Naive thymus-derived CD4-positive, alpha-beta T cell (primary cell): ENCODE measurements around the gene MAN1A2. TPM values are rescaled to one million over a fixed set of nuclear protein-coding genes. Genes with fewer than 3 reads are reported as not detected.
A peak's percentile ranks its signal among the peaks of the same experiment; 100 is the strongest.

ENCODE experiments used
- ATAC-seq: fragments of 150-1000 bp; cut with Tn5 transposase; 2 replicates; pipeline ENCODE4 v1.10.0; 2021; ENCODE audit warnings: mild to moderate bottlenecking, moderate library complexity
- CTCF ChIA-PET: fragments of 350-600 bp; sonication (Branson Sonifier 250); formaldehyde crosslinking; loops from one replicate; lab custom pipeline; 2021; ENCODE audit warnings: antibody characterized with exemption; lab: Charles Lee
- POLR2A ChIA-PET: fragments of 350-600 bp; sonication (Branson Sonifier 250); formaldehyde crosslinking; loops from one replicate; lab custom pipeline; 2021; ENCODE audit warnings: antibody characterized with exemption, inconsistent platforms; lab: Charles Lee
- DNase-seq, 9 donors: peaks; one replicate each; pipeline versions ENCODE4 v3.0.0 to v3.0.0-alpha.2; 2020 to 2022; ENCODE audit warnings: mixed read lengths in 1 of 9
- H3K27ac ChIP-seq: one replicate; pipeline ENCODE4 v1.7.0; 2013; ENCODE audit warnings: mild to moderate bottlenecking, low read depth, low read length, moderate library complexity
- H3K27me3 ChIP-seq, 2 donors: one replicate each; pipeline ENCODE4 v1.7.0; 2013; ENCODE audit warnings: low read length in 2 of 2, mild to moderate bottlenecking in 2 of 2, moderate library complexity in 2 of 2; ENCODE audit not compliant: control insufficient read depth in 2 of 2, insufficient read depth in 2 of 2
- H3K36me3 ChIP-seq, 3 experiments: 1 replicate in 2 of 3; 2 replicates in 1 of 3; pipeline ENCODE4 v1.7.0; 2013; ENCODE audit warnings: low read length in 3 of 3, mild to moderate bottlenecking in 3 of 3, moderate library complexity in 1 of 3; ENCODE audit not compliant: insufficient read depth in 3 of 3, control insufficient read depth in 2 of 3
- H3K4me1 ChIP-seq, 2 donors: one replicate each; pipeline ENCODE4 v1.7.0; 2013; ENCODE audit warnings: low read length in 2 of 2, mild to moderate bottlenecking in 2 of 2, moderate library complexity in 1 of 2; ENCODE audit not compliant: control insufficient read depth in 2 of 2, insufficient read depth in 2 of 2
- H3K4me3 ChIP-seq: 2 replicates; pipeline ENCODE4 v1.7.0; 2013; ENCODE audit warnings: mild to moderate bottlenecking, low read length
- H3K9me3 ChIP-seq, 3 experiments: 1 replicate in 2 of 3; 2 replicates in 1 of 3; pipeline ENCODE4 v1.7.0; 2013; ENCODE audit warnings: low read length in 3 of 3; ENCODE audit not compliant: control insufficient read depth in 2 of 3
- H3K27ac Mint-ChIP-seq, 9 donors: one replicate each; pipeline ENCODE4 v1.8.0; 2020 to 2022; ENCODE audit warnings: mixed read lengths in 9 of 9, mild to moderate bottlenecking in 8 of 9, moderate library complexity in 5 of 9, inconsistent platforms in 2 of 9
- H3K27me3 Mint-ChIP-seq, 5 donors: one replicate each; pipeline ENCODE4 v1.8.0; 2021 to 2022; ENCODE audit warnings: mixed read lengths in 5 of 5, mild to moderate bottlenecking in 1 of 5
- H3K36me3 Mint-ChIP-seq, 5 donors: one replicate each; pipeline ENCODE4 v1.8.0; 2020 to 2022; ENCODE audit warnings: mixed read lengths in 5 of 5, mild to moderate bottlenecking in 3 of 5, inconsistent platforms in 1 of 5
- H3K4me1 Mint-ChIP-seq, 7 donors: one replicate each; pipeline ENCODE4 v1.8.0; 2020 to 2022; ENCODE audit warnings: mixed read lengths in 7 of 7, mild to moderate bottlenecking in 3 of 7, inconsistent platforms in 1 of 7
- H3K4me3 Mint-ChIP-seq, 10 donors: one replicate each; pipeline ENCODE4 v1.8.0; 2020 to 2022; ENCODE audit warnings: mild to moderate bottlenecking in 10 of 10, mixed read lengths in 10 of 10, moderate library complexity in 6 of 10, inconsistent platforms in 2 of 10
- H3K9me3 Mint-ChIP-seq, 11 donors: one replicate each; pipeline ENCODE4 v1.8.0; 2020 to 2022; ENCODE audit warnings: mixed read lengths in 11 of 11, mild to moderate bottlenecking in 4 of 11, inconsistent platforms in 1 of 11, moderate library complexity in 1 of 11
- intact Hi-C, 2 donors: fragments of 100-400 bp; cut with micrococcal nuclease; formaldehyde crosslinking; loops; one replicate each; pipeline ENCODE4 v1.15.1; 2023
- polyA plus RNA-seq, 2 donors: library from polyadenylated mRNA; unstranded; fragments of 300-500 nt; fragmentation: Illumina TruSeq; gene quantifications; one replicate each; pipeline ENCODE4 v1.2.3, GENCODE V29; 2021
- total RNA-seq, 6 experiments: library from RNA in 5 of 6; stranded (reverse) in 5 of 6; gene quantifications; 1 replicate in 5 of 6; 2 replicates in 1 of 6; pipeline ENCODE4 v1.2.3 and lab custom pipeline; 2021 to 2026

The MAN1A2 gene
- total and polyA plus RNA-seq, 7 experiments from 2014 or later = 10.5 to 63.4 (median 41.6) TPM

DNA sequence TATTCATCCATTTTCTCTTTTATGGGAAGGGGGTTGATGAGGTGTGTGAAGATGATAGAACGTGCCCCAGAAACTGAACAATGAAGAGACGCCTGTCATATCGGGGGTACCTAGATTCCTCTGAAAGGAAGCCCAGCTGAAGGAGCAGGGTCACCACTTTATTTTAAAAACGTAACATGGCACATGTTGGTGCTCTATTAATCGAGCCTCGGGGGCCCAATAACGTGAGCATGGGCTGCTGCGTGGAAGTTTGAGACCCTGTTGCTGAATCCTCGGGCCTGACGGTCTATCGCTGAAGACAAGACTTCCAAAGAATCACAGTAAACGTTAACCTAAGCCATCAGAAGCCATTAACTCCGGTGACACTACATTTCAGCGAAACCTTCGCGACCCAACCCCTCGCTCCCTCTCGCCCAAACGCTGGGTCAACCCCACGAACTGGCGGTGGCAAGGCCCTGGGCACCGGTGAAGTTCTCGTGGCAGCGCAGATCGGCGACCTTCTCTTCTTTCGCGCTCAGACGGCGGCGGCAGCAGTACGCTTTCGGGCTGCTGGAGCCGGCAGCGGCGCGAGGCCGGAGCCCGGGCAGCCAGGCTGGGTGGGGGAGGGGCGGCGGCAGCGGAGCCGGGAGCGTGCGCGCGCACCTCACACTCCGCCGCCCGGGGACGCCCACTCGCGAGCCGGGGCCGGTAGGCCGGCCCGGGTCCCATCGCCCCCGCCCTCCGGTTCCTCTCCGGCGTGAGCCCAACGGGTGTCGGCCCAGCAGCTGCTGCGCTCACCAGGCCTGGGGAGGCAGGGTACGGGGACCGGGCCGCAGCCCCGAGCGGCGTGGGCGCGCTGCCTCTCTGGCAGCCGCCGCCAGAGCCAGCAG lies 838 bp upstream of the MAN1A2 start:
- Mint-ChIP-seq H3K36me3 (peaks cover 0 to 4% (median 0%) of the 10 kb centered on the region in 5 donors), H3K4me1 (peaks cover 38 to 79% (median 68%) of the 10 kb centered on the region in 7 donors), H3K27me3 (peaks cover 0 to 3% (median 0%) of the 10 kb centered on the region in 5 donors), H3K4me3 (peak overlapping the region; percentile 92 to 97 (median 95)), H3K9me3 (peaks cover 0 to 4% (median 0%) of the 10 kb centered on the region in 11 donors), H3K27ac (peak overlapping the region; percentile 88 to 99 (median 97))
- peaks cover 23 to 34% of the 10 kb centered on the region in 2 donors for H3K4me1 ChIP-seq
- ATAC-seq = peak; percentile 84
- ChIA-PET POLR2A (interaction anchor here (0.6 to 1.6 kb wide), 7 partner anchors 8 to 307 kb away, joined by 3 to 9 read pairs (median 5); partner anchors contain the start of gene TTF2), CTCF (no interaction called here)
- DNase-seq = peak; percentile 66 to 89 (median 77)
- peak overlapping the region; percentile 91 for H3K27ac ChIP-seq
- intact Hi-C loops = loop anchor here (1.0 to 10.0 kb wide), 17 partner anchors 9 to 1774 kb away; partner anchors contain the start of genes GDAP2 (in 2 of the 2), TTF2 (in 2 of the 2), WDR3 (in 2 of the 2) and ATP1A1 (in 1 of the 2)
- peaks cover 0 to 6% (median 0%) of the 10 kb centered on the region in 3 experiments for H3K36me3 ChIP-seq
- H3K4me3 ChIP-seq = peak overlapping the region; percentile 83
- H3K9me3 ChIP-seq = no peaks in the 10 kb centered on the region
- H3K27me3 ChIP-seq = no peaks in the 10 kb centered on the region

DNA sequence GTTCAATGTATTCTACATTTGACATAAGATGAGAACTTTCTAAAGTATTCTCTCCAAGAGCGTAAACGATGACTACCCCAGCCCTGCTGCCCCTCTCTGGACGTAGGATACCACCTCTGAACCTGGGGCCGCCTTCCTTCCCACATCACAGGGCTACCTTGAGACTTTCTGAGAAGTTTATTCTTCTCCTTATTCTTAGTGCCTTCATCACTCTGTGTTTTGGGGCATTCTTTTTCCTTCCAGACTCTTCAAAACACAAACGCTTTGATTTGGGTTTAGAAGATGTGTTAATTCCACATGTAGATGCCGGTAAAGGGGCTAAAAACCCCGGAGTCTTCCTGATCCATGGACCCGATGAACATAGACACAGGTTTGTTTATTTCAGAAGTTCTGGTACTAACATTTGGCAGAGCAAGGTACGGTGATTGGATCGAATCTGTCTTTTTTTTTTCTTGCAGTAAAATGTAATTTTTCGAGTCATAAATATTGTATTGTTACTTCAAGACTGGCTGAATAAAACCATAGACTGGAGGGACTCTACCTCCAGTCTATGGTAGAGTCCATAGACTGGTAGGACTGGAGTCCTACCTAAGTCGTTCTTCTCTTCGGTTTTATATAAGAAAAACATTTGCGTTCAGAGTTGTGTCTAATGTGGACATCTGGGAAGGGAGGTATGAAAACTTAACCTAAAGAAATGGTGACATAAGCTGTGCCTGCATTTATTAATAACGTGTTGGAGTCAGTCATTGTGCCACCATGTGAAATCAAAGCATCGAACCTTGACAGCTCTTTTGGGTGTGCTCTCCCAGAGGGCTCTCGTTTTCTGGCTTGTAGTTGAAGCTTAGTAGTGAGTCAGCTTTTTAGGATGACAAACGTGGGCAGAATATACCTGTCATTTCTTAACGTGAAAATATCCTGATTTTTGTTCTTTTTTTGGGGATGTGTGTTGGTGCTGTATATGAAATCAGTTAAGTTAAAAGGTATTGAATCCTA lies 1.2 kb downstream of the MAN1A2 start:
- Mint-ChIP-seq H3K36me3 (peaks cover 0 to 7% (median 0%) of the 10 kb centered on the region in 5 donors), H3K9me3 (peaks cover 0 to 4% (median 0%) of the 10 kb centered on the region in 11 donors), H3K27ac (peak overlapping the region; percentile 77 to 96 (median 92)), H3K4me3 (peak overlapping the region; percentile 89 to 98 (median 92)), H3K27me3 (no peaks in the 10 kb centered on the region), H3K4me1 (peaks cover 47 to 80% (median 72%) of the 10 kb centered on the region in 7 donors)
- CTCF ChIA-PET = interaction anchor here (0.7 kb wide), 2 partner anchors 120 to 154 kb away, joined by 3 read pairs; no protein-coding TSS in a partner anchor
- Histone ChIP-seq H3K27me3 (no peaks in the 10 kb centered on the region), H3K27ac (peak overlapping the region; percentile 91), H3K9me3 (no peaks in the 10 kb centered on the region), H3K4me3 (peak overlapping the region; percentile 83), H3K4me1 (peaks cover 23 to 48% of the 10 kb centered on the region in 2 donors), H3K36me3 (peaks cover 0 to 6% (median 0%) of the 10 kb centered on the region in 3 experiments)
- ATAC-seq = no peak
- peak in 2 of 9 donors; percentile 3 to 11 for DNase-seq
- POLR2A ChIA-PET = interaction anchor here (0.9 to 1.1 kb wide), 2 partner anchors 9 to 30 kb away, joined by 4 to 5 read pairs; no protein-coding TSS in a partner anchor
- intact Hi-C loops = loop anchor here (5.0 to 10.0 kb wide), 8 partner anchors 44 to 996 kb away; partner anchors contain the start of genes ATP1A1 (in 1 of the 2), CD101 (in 1 of the 2), CD58 (in 1 of the 2) and TTF2 (in 1 of the 2)

DNA sequence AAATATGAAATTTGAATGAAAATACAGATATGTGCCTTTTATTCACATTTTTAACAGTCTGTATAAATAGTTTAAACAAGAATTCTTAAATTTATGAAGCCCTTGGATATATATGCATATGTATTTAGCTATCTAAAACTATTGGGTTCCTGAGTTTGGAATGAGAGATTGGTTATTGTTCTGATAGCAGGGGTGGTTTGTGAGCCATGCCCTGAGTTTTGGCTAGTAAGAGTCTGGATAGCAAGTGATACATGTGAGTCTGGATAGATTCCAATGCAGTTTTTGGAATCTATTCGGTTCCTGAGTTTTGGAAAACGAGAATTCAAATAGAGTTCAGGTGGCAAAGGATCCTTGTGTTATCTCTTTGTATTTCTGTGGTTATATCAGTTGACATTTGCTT lies 2.8 kb downstream of the MAN1A2 start:
- DNase-seq = no peak
- peak overlapping the region; percentile 83 for H3K4me3 ChIP-seq
- H3K9me3 ChIP-seq = no peaks in the 10 kb centered on the region
- ATAC-seq = no peak
- Mint-ChIP-seq H3K36me3 (peaks cover 0 to 7% (median 5%) of the 10 kb centered on the region in 5 donors), H3K27ac (peak overlapping the region in 3 of 9 donors; percentile 8 to 14 (median 9)), H3K27me3 (no peaks in the 10 kb centered on the region), H3K4me1 (peaks cover 40 to 80% (median 69%) of the 10 kb centered on the region in 7 donors), H3K9me3 (peaks cover 0 to 4% (median 0%) of the 10 kb centered on the region in 11 donors), H3K4me3 (peak overlapping the region; percentile 58 to 95 (median 90))
- no peak overlapping the region for H3K27ac ChIP-seq
- peaks cover 23 to 47% of the 10 kb centered on the region in 2 donors for H3K4me1 ChIP-seq
- H3K27me3 ChIP-seq = no peaks in the 10 kb centered on the region
- ChIA-PET CTCF (no interaction called here), POLR2A (interaction anchor here (1.0 kb wide), 1 partner anchor 295 kb away, joined by 3 read pairs; no protein-coding TSS in a partner anchor)
- peaks cover 0 to 6% (median 0%) of the 10 kb centered on the region in 3 experiments for H3K36me3 ChIP-seq
- intact Hi-C loops = no loop called here

DNA sequence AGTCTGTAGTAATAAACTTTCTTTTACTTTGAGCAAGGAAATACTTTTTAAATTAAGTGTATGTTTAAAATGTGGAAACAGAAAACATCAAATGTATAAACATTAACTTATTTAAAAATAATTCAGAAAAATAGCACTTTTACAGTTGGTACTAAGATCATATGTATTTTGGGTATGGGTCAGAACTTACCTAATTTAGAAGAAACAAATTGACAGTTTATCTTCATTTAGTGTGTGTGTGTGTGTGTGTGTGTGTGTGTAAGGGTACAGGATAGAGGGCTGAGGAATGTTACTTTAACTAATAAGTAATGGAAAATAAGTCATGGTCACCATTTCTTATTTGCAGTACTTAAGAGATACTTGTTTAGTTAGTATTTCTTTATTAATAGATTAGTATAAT lies 3.3 kb downstream of the MAN1A2 start:
- H3K9me3 Mint-ChIP-seq = peaks cover 0 to 4% (median 0%) of the 10 kb centered on the region in 11 donors
- Histone ChIP-seq H3K4me3 (peak overlapping the region; percentile 83), H3K36me3 (peaks cover 0 to 6% (median 0%) of the 10 kb centered on the region in 3 experiments), H3K27me3 (no peaks in the 10 kb centered on the region), H3K9me3 (no peaks in the 10 kb centered on the region), H3K27ac (no peak overlapping the region), H3K4me1 (peaks cover 20 to 44% of the 10 kb centered on the region in 2 donors)
- peaks cover 39 to 80% (median 68%) of the 10 kb centered on the region in 7 donors for H3K4me1 Mint-ChIP-seq
- H3K4me3 Mint-ChIP-seq = peak overlapping the region; percentile 58 to 95 (median 90)
- H3K27ac Mint-ChIP-seq = peak overlapping the region in 2 of 9 donors; percentile 6 to 14
- intact Hi-C loops = no loop called here
- ChIA-PET CTCF (no interaction called here), POLR2A (interaction anchor here (1.0 kb wide), 1 partner anchor 295 kb away, joined by 3 read pairs; no protein-coding TSS in a partner anchor)
- no peak for DNase-seq
- H3K27me3 Mint-ChIP-seq = no peaks in the 10 kb centered on the region
- H3K36me3 Mint-ChIP-seq = peaks cover 0 to 7% (median 5%) of the 10 kb centered on the region in 5 donors
- no peak for ATAC-seq

DNA sequence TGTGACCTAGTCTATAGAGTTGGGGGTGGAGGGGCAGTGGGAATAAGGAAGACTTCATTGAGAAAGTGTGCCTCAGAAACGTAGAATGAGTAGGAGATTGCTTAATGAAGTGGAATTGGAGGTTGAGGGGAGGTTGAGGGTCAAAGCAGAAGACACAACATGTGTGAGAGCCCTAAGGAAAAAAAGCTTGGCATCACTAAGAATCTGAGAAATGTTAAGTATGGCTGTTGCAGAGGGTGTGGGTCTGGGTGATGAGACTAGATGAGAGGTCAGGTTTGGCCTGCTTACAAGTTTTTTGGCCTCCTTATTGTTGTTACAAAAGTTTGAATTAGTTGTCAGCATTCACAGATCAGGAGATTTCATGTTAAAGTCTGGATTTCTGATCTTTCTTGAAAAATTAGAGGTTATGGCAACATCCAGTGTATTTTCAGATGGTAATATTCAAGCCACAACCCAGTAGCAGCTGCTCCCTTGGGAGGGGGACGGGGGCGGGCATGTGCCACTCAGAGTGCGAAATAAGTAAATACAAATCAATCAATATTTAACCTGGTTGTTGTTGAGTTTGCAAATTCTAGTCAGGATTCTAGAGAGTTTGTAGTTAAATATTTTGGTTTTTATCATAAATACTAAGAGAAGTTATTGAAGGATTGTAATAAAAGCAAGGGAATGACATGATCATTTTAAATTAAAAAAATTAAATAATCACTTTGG lies 4.3 kb downstream of the MAN1A2 start:
- peaks cover 0 to 14% (median 5%) of the 10 kb centered on the region in 5 donors for H3K36me3 Mint-ChIP-seq
- no peaks in the 10 kb centered on the region for H3K9me3 ChIP-seq
- no peaks in the 10 kb centered on the region for H3K27me3 Mint-ChIP-seq
- no peak for ATAC-seq
- intact Hi-C loops = no loop called here
- peaks cover 0 to 5% (median 0%) of the 10 kb centered on the region in 11 donors for H3K9me3 Mint-ChIP-seq
- H3K4me1 Mint-ChIP-seq = peaks cover 35 to 77% (median 66%) of the 10 kb centered on the region in 7 donors
- POLR2A ChIA-PET = no interaction called here
- no peak overlapping the region for H3K4me3 ChIP-seq
- no peak overlapping the region for H3K27ac ChIP-seq
- H3K4me3 Mint-ChIP-seq = peak overlapping the region; percentile 48 to 95 (median 70)
- no peak for DNase-seq
- H3K36me3 ChIP-seq = peaks cover 0 to 6% (median 0%) of the 10 kb centered on the region in 3 experiments
- peaks cover 16 to 37% of the 10 kb centered on the region in 2 donors for H3K4me1 ChIP-seq
- CTCF ChIA-PET = no interaction called here
- peak overlapping the region in 3 of 9 donors; percentile 14 to 46 (median 44) for H3K27ac Mint-ChIP-seq
- no peaks in the 10 kb centered on the region for H3K27me3 ChIP-seq
